ENCODE data around the gene EXOC4. TPM values are rescaled to one million over a fixed set of nuclear protein-coding genes. Genes with fewer than 3 reads are reported as not detected.

Gene EXOC4
- total and polyA plus RNA-seq, 2 of the 13 experiments (the other 11 are each of a cell fraction or from before 2014, with no cell fraction given) = 22.5 to 39.0 TPM

DNA sequence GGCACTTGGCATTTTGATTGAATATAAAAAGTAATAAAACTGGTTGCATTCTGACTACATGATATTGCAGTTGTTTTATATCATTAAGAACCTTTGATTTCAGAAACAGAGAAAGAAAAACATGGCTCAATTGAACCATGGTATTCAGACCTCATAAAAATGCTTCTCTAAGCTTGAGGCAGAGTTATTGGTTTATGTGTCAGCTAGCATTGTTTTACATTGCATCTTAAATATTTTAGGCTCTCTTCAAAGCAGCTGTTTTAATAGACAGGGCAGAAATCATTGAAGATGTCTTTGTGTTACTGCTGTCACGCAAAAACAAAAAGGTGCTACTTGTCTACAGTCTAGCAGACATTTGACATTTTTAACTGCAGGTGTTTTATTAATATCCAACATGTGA lies 299.2 kb downstream of the EXOC4 start:
- Histone ChIP-seq H3K4me3 (replicated peaks in 1 of 3; ENCODE audit: insufficient read depth in 1 of 3, low read depth in 2 of 3, low read length in 3 of 3) (no peak overlapping the region), H3K9me3 (ENCODE audit: low read length) (no peaks in the 10 kb centered on the region), H3K4me1 (ENCODE audit: insufficient read depth, low read length) (no peaks in the 10 kb centered on the region), H3K27me3 (ENCODE audit: control insufficient read depth in 1 of 2, insufficient read depth in 2 of 2, low read length in 2 of 2) (no peaks in the 10 kb centered on the region), H4K20me1 (ENCODE audit: insufficient read depth, low read length) (no peaks in the 10 kb centered on the region), H3K9ac (ENCODE audit: insufficient read depth, low read depth, low read length) (no peak overlapping the region), H3K36me3 (replicated peaks in 1 of 2; ENCODE audit: control insufficient read depth in 1 of 2, insufficient read depth in 2 of 2, low read length in 2 of 2) (no peaks in the 10 kb centered on the region), H3K27ac (ENCODE audit: extremely low read length, insufficient read depth, low read length) (no peak overlapping the region), H3K79me2 (ENCODE audit: insufficient read depth, low read length) (no peaks in the 10 kb centered on the region), H3K4me2 (ENCODE audit: low read depth, low read length) (no peak overlapping the region), H2AFZ (ENCODE audit: low read length) (no peak overlapping the region)
- DNase-seq (ENCODE audit: low spot score) (no peak), ATAC-seq (no peak), FAIRE-seq (no peak)
- in situ Hi-C loops (cut with HindIII; ENCODE audit: extremely low pct_ligation_motif_present, low pct_unique_long_range_greater_than_20kb) = no loop called here
- ChIA-PET CTCF (ENCODE audit: low intra/inter-chr PET ratio, low total read pairs) (no interaction called here), POLR2A (no interaction called here)
- BruUV-seq (replicated peaks) = no TSS peak
- no peak for TF ChIP-seq ZC3H4 (CRISPR knock-in tag; IDR thresholded peaks at IDR 0.05; ENCODE audit: borderline replicate concordance)
- TF ChIP-seq GZF1 (CRISPR knock-in tag; IDR thresholded peaks at IDR 0.05) = no peak
- no peak for TF ChIP-seq MAF1 (CRISPR knock-in tag; IDR thresholded peaks at IDR 0.05; ENCODE audit: borderline replicate concordance)
- TF ChIP-seq SALL1 (CRISPR knock-in tag; IDR thresholded peaks at IDR 0.05) = no peak
- TF ChIP-seq ZNF773 (CRISPR knock-in tag; IDR thresholded peaks at IDR 0.05; ENCODE audit: borderline replicate concordance) = no peak
- 100% methylated on average over 1 of the region's 1 CpG for whole genome bisulfite sequencing (ENCODE audit: low lambda C conversion rate)
- intact Hi-C loops (cut with micrococcal nuclease; ENCODE audit: unreplicated experiment) = no loop called here

DNA sequence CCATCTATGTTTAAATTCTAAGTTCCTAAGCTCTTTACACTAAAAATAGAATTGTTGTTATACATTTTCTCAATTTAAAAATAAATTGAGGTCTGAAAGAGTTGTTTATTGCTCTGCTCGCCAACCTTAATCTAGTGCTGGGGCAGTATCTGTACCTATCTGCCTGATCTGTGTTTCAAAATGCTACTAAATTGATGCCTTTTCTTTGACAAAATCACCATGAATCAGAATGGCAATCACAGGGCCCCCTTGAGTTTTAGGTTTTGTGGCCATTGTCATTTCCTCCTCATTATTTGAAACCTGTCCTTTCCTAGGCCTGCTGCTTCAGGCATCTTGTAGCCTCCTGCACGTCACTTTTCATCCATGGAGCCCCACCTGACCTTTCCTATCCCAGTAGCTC lies 301.5 kb downstream of the EXOC4 start:
- FAIRE-seq (no peak), ATAC-seq (no peak), DNase-seq (ENCODE audit: low spot score) (no peak)
- H3K9me3 ChIP-seq (ENCODE audit: low read length) = no peaks in the 10 kb centered on the region
- H4K20me1 ChIP-seq (ENCODE audit: insufficient read depth, low read length) = no peaks in the 10 kb centered on the region
- H3K27ac ChIP-seq (ENCODE audit: extremely low read length, insufficient read depth, low read length) = no peak overlapping the region
- ChIA-PET CTCF (ENCODE audit: low intra/inter-chr PET ratio, low total read pairs) (no interaction called here), POLR2A (no interaction called here)
- H3K4me3 ChIP-seq (replicated peaks in 1 of 3; ENCODE audit: insufficient read depth in 1 of 3, low read depth in 2 of 3, low read length in 3 of 3) = no peak overlapping the region
- no peaks in the 10 kb centered on the region for H3K36me3 ChIP-seq (replicated peaks in 1 of 2; ENCODE audit: control insufficient read depth in 1 of 2, insufficient read depth in 2 of 2, low read length in 2 of 2)
- TF ChIP-seq ATF1 (CRISPR knock-in tag; IDR thresholded peaks at IDR 0.05) = no peak
- TF ChIP-seq MBNL3 (CRISPR knock-in tag; conservative IDR thresholded peaks at IDR 0.05) = no peak
- no peak for TF ChIP-seq REPIN1 (CRISPR knock-in tag; IDR thresholded peaks at IDR 0.05; ENCODE audit: borderline replicate concordance, low read depth)
- no peak for TF ChIP-seq ARHGAP35 (CRISPR knock-in tag; IDR thresholded peaks at IDR 0.05; ENCODE audit: borderline replicate concordance)
- no peak for TF ChIP-seq NR2F1 (CRISPR knock-in tag; IDR thresholded peaks at IDR 0.05)
- TF ChIP-seq IRX3 (CRISPR knock-in tag; IDR thresholded peaks at IDR 0.05; ENCODE audit: borderline replicate concordance, low read depth) = no peak
- no peak for TF ChIP-seq ZNF597 (CRISPR knock-in tag; IDR thresholded peaks at IDR 0.05)
- TF ChIP-seq JUND (CRISPR knock-in tag; IDR thresholded peaks at IDR 0.05) = no peak
- BruUV-seq (replicated peaks) = no TSS peak
- H3K4me2 ChIP-seq (ENCODE audit: low read depth, low read length) = no peak overlapping the region
- in situ Hi-C loops (cut with HindIII; ENCODE audit: extremely low pct_ligation_motif_present, low pct_unique_long_range_greater_than_20kb) (no loop called here), intact Hi-C loops (cut with micrococcal nuclease; ENCODE audit: unreplicated experiment) (no loop called here)
- H3K9ac ChIP-seq (ENCODE audit: insufficient read depth, low read depth, low read length) = no peak overlapping the region
- 100% methylated on average over 2 of the region's 2 CpGs for WGBS (ENCODE audit: low lambda C conversion rate)
- H3K79me2 ChIP-seq (ENCODE audit: insufficient read depth, low read length) = no peaks in the 10 kb centered on the region
- H3K4me1 ChIP-seq (ENCODE audit: insufficient read depth, low read length) = no peaks in the 10 kb centered on the region
- no peaks in the 10 kb centered on the region for H3K27me3 ChIP-seq (ENCODE audit: control insufficient read depth in 1 of 2, insufficient read depth in 2 of 2, low read length in 2 of 2)
- H2AFZ ChIP-seq (ENCODE audit: low read length) = no peak overlapping the region

Measured in HepG2 (cell line).